NOMO-1 treated with DMSO at 0.1 percent for 48 hours (cell line): ENCODE measurements around the gene CHRNB4.

Experiments
- DNase-seq: peaks from one replicate; lab custom pipeline; 2025; ENCODE audit not compliant: unreplicated experiment; lab: John Stamatoyannopoulos, UW

The CHRNB4 gene

GRCh38 chr15:78634210-78635145, 6.5 kb downstream of the CHRNB4 start:
- DNase-seq, result no peak

- no peak for DNase-seq
Measured at GRCh38 chr15:78633348-78633747, 7.7 kb downstream of the CHRNB4 start.

DNA sequence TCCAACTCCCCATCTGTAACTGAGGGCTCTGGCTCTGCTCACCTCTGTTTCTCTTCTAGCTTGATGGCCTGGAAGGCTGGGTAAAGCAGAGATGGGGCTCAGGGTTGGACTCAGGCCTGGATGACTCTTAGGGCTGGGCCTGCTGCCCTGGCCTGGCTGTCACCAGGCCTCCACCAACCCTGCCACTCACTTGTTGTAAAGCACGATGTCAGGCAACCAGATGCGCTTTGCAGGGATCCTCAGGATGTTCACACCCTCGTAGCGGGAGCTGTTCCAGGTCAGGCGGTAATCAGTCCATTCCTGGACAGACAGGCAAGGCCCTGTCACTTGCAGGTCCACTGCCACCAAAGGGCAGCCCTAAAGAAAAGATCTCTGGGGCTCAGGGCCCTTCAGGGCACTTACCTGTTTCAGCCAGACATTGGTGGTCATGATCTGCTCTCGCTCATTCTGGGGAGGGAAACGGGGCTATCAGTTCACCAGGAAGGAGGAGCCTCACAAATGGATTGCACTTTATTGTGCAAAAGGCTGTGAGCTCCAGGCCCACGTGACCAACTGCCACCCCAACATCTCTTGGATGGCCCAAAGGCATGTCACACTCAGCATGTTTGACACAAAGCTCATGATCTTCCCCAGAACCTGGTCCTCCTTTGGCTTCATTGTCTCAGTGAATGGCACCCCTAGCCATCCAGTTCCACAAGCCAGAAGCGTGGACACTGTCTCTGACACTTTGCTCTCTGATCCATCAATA, 9.9 kb downstream of the CHRNB4 start:
- no peak for DNase-seq

GRCh38 chr15:78629716-78630065, 11.3 kb downstream of the CHRNB4 start:
- no peak for DNase-seq

GRCh38 chr15:78629031-78629715, 11.8 kb downstream of the CHRNB4 start:
- no peak for DNase-seq

DNA sequence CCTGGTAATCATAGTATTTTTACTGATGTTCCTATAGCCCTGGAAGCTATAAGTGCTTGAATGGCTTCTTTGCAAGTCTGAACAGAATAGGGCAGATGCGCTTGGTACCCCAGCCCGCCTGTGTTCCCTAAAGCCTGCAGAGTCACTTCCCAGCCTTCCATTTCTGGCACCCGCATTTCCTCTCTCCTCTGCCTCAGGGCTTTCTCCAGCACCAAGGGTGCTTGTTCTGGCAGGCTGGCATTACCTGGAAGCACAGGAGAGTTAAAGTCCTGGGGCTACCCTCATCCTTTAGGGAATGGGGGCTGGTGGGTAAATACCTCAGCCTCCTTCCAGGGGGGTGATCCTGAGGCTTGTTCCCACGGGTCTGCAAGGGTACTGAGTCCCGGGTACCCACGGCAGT, 12.8 kb downstream of the CHRNB4 start:
- DNase-seq, result no peak

- DNase-seq, result no peak
Measured at GRCh38 chr15:78627348-78627747, 13.7 kb downstream of the CHRNB4 start.

- no peak for DNase-seq
Measured at GRCh38 chr15:78626381-78626995, 14.5 kb downstream of the CHRNB4 start.

DNA sequence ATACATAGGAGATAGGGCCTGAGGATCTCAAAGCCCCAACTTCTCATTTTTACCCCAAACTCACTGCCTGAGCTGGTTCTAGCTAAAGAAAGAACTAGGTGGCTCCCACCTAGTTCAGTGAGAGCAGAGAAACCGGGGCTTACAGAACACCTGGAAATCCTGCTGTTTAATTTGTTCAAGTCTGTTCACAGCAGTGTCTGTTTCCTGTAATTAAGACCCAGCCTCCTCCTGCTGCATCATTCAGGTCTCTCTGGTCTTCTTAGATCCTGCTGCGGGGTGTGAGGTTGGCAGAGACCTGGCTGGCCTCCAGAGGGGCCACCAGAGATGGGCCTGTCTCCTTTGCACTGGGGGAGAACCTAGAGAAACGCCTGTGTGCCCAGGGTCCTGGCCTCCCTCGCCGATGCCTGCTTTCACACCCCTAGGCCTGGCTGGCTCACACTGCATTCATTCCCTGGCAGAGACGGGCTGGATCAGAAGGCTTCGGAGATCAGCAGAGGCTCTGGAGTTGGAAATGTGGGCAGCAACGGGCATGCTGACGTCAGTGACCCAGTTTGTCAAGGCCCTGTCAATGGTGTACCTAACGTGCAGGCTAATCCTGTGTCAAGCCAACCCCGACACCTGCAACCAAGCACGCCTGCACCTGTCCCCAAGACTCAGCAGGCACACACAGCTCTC, 15.3 kb downstream of the CHRNB4 start:
- no peak for DNase-seq

DNA sequence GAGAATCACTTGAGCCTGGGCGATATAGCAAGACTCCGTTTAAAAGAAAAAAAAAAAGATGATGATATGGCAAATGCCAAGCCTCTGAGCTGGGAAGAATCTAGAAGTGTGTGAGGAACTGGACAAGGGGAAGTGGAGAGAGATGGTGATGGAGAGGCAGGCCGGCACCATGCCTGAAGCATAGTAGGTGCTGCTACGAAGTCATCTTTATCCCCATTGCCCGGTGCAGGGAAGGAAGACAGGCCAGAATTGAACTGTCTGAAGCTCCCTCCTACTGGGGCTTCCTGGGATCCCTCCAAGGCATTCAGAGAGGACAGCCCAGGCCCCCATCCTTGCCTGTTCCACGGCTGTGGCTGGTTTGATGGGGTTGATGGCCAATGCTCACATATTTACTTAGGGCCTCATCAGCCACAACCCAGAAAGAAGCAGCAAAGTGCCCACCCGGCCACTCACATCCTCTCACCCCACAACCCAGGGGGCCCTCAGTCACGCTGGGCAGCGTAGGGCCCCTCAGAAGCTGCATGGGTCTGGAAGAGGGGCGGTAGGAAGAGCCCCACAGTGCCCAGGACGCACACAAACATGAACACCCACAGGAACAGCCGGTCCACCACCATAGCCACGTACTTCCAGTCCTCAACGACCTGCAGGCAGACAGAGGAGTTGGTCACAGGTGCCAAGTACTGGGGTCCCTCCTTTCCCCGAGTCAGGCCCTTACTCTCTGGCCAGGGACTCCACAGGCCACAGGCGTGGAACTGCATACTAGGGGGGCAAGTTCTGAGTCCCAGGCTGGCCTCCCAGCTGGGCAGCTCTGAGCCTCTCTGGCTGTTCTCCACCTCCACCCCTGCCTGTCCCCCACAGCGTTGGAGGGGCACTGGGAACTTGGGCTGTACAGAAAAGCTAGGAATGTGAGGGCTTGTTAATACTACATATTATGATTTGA, 16.1 kb downstream of the CHRNB4 start:
- no peak for DNase-seq

- no peak for DNase-seq
Measured at GRCh38 chr15:78623786-78624497, 17.1 kb downstream of the CHRNB4 start.

GRCh38 chr15:78621810-78622402, 19.1 kb downstream of the CHRNB4 start:
- no peak for DNase-seq

- no peak for DNase-seq
Measured at GRCh38 chr15:78620527-78621421, 20.2 kb downstream of the CHRNB4 start, which contains the start of gene CHRNA3. TSS of gene CHRNA3 (minus strand) at chr15:78620996. CDS start at chr15:78620794, 202 bp downstream.

DNA sequence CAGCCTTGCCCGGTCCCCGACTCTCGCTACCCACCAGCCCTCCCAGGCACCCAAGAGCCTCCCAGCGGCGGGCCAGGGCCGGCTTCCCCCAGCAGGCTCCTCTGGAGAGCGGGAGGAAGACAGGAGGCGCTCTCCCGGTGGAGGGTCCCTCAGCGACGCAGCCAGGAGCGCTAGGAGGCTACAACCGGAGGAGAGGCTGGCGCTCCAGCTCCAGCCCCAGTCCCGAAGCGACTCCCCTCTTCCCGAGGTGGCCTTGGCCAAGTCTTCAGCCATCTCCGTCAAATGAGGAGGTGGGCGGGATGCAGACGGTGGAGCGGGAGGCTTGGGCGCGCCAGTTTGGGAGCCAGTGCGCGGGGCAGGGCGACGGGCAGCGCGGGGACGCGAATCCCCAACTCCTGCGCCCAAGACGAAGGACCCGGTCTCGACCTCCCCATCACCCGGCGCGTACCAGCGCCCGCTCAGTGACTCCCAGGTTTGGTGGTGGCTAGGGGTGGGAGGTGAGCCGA, 20.9 kb downstream of the CHRNB4 start:
- no peak for DNase-seq

- DNase-seq, result no peak
Measured at GRCh38 chr15:78619022-78619950, 21.7 kb downstream of the CHRNB4 start.

GRCh38 chr15:78618490-78618934, 22.5 kb downstream of the CHRNB4 start:
- DNase-seq, result peak; percentile 76
